ENCODE data around the gene GALNT6.

- TF ChIP-seq CTCF (IDR thresholded peaks at IDR 0.05; ENCODE audit: poor library complexity, severe bottlenecking) (no peak), EZH2 (IDR thresholded peaks at IDR 0.05; ENCODE audit: borderline replicate concordance, insufficient read depth, low read length, poor library complexity, severe bottlenecking) (no peak), REST (IDR thresholded peaks at IDR 0.05; ENCODE audit: borderline replicate concordance) (no peak), POLR2AphosphoS5 (IDR thresholded peaks at IDR 0.05) (no peak), MXI1 (conservative IDR thresholded peaks at IDR 0.05; ENCODE audit: poor library complexity, severe bottlenecking) (no peak), SMC3 (conservative IDR thresholded peaks at IDR 0.05; ENCODE audit: poor library complexity) (no peak), TAF1 (IDR thresholded peaks at IDR 0.05; ENCODE audit: low read depth) (no peak), EP300 (conservative IDR thresholded peaks at IDR 0.05; ENCODE audit: poor library complexity, severe bottlenecking) (no peak)
Observed at GRCh38 chr12:51322452-51322851, 68.8 kb downstream of the GALNT6 start.
